ENCODE results near the gene MYL3. TPM values are rescaled to one million over a fixed set of nuclear protein-coding genes. Genes with fewer than 3 reads are reported as not detected.

MYL3 gene
- total RNA-seq, 1 experiment from 2014 or later: not detected

GRCh38 chr3:46899151-46900006 is 36.1 kb upstream of the MYL3 start:
- no peak for DNase-seq (ENCODE audit: low spot score)

- no peak for DNase-seq (ENCODE audit: low spot score)
Measured at GRCh38 chr3:46898321-46899150, 35.3 kb upstream of the MYL3 start.

DNA sequence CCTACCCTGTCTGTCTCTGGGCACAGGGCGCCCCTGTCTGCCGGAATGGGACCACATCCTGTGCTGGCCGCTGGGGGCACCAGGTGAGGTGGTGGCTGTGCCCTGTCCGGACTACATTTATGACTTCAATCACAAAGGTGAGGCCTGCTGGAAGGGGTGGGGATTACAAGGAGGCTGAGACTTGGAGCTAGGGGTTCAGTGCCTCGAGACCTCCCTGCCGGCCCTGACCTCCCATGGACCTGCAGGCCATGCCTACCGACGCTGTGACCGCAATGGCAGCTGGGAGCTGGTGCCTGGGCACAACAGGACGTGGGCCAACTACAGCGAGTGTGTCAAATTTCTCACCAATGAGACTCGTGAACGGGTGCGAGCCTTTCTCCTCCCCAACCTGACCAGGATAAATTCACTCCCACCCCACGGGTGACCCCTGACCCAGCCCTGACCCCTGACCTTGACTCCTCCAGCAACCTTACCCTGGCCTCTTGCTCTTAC is 34.6 kb upstream of the MYL3 start:
- peak; percentile 15 for DNase-seq (ENCODE audit: low spot score)

GRCh38 chr3:46897031-46897430 is 33.8 kb upstream of the MYL3 start:
- no peak for DNase-seq (ENCODE audit: low spot score)

DNA sequence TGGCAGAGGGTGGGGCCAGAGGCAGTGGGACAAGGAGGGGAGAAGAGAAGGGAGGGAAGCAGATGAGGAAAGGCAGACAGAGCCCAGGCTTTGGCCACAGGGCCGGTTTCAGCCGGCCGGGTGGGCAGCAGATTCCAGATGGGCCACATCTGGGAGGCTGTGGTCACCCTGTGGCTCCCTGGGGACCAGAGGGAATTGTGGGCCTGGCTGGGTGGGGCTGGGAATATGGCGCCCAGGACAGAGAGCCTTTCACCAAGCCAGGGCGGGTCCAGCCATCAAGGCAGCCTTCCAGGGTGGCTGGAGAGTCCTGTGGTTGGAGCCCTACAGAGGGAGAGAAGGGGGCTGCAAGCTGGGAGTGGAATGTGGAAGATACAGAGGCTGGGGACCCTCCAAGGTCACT is 33.1 kb upstream of the MYL3 start:
- DNase-seq (ENCODE audit: low spot score): no peak

DNA sequence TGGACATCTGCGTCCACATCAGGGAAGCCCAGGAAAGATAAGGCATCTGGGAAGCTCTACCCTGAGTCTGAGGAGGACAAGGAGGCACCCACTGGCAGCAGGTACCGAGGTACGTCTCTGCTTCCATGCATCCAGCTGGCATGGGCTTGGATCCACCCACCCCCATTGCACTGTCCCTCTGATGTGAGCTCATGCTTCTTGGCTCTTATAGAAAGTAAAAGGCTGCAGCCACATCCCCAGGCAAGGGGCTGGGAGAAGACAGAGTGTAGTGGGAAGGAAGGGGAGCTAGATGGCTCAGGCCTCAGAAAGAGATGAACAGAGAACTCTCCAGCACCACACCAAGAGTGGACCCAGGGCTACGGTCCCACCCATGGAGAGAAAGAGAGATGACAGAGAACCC is 32.5 kb upstream of the MYL3 start:
- no peak for DNase-seq (ENCODE audit: low spot score)

GRCh38 chr3:46895204-46895660 is 32.0 kb upstream of the MYL3 start:
- peak; percentile 65 for DNase-seq (ENCODE audit: low spot score)

DNA sequence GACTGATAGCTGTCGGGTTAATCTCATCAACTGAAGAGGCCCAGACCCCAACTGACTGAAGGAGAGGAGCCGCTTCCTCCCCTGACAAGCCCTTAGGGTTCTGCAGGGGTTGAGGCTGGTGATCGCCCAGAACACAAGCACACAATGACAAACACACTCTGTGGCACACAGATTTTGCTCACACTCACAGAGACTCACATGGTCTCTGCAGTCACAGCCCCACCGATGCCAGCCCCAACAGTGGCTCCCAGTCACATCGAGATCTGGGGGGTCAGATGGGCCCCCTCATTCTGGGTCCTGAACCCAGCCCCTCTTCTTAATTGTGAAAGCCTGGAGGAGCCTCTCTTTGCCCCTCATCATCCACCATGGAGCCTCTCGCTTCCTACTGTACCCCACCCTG is 31.0 kb upstream of the MYL3 start:
- no peak for DNase-seq (ENCODE audit: low spot score)

GRCh38 chr3:46893763-46894162 is 30.5 kb upstream of the MYL3 start:
- no peak for DNase-seq (ENCODE audit: low spot score)

- DNase-seq (ENCODE audit: low spot score): no peak
Measured at GRCh38 chr3:46893146-46893748, 30.0 kb upstream of the MYL3 start.

GRCh38 chr3:46892285-46893145 is 29.3 kb upstream of the MYL3 start:
- peak; percentile 65 for DNase-seq (ENCODE audit: low spot score)

DNA sequence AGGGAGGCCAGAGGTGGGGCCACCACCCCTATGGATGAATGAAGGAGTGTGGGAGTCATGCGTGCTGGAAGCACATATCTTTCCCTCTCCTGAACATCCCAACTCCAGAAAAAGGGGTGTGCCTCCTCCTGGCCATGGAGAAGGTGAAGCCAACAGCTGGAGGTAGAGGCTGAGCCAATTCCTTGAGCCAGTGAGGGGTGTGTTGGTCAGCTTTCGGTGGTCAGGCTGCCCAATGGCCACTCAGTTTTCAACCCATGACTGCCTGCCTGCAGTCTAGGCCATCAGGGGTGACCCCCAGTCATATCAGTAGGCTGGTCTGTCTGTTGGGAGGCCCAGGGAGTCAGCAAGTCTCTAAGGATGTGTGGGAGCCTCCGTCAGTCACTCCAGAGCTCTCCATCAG is 27.9 kb upstream of the MYL3 start:
- DNase-seq (ENCODE audit: low spot score): no peak

GRCh38 chr3:46890132-46890531 is 26.9 kb upstream of the MYL3 start:
- DNase-seq (ENCODE audit: low spot score): no peak

GRCh38 chr3:46889381-46890110 is 26.3 kb upstream of the MYL3 start:
- no peak for DNase-seq (ENCODE audit: low spot score)

GRCh38 chr3:46888705-46889104 is 25.5 kb upstream of the MYL3 start:
- DNase-seq (ENCODE audit: low spot score): no peak

- no peak for DNase-seq (ENCODE audit: low spot score)
Measured at GRCh38 chr3:46887980-46888494, 24.8 kb upstream of the MYL3 start.

DNA sequence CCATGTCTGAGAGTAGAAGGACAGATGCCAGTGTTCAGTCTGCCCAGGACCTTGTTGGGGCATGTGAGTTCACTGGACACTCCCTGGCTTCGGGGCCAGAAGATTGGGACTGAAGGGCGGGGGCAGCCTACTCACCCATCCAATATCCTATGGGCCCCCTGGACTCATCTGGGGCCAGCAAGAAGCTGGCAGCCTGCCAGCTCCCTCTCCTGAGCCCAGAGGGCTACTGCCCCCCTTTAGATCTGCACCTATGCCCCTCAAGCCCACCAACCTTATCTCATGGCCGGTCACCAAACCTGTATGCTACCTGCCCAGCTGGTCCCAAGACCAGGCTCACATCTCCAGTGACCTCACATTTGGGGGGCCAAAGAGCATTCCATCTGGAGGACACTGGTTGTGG is 22.4 kb upstream of the MYL3 start:
- DNase-seq (ENCODE audit: low spot score): no peak

GRCh38 chr3:46884929-46885328 is 21.7 kb upstream of the MYL3 start:
- DNase-seq (ENCODE audit: low spot score): no peak

DNA sequence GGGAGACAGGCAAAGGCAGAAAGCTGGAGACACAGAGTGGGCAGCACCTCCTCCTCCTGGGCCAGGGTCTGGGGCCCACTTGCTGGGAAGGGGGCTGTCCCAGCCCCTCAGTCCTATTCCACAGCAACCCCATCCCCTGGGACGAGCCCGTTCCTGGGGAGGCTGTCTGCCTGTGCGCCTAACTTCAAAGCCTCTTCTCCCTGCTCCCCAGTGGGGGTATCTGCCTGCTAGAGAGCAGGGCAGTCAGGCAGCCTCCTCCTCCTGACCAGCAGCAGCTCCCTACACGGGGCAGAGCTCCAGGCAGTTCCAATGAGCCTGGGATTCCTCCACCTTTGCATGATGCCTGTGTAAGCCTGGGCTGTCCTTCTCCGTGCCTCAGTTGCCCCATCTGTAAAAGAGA is 21.2 kb upstream of the MYL3 start:
- no peak for DNase-seq (ENCODE audit: low spot score)

GRCh38 chr3:46883830-46884185 is 20.6 kb upstream of the MYL3 start:
- no peak for DNase-seq (ENCODE audit: low spot score)

Measured in HT-29 (cell line).